ENCODE results near the gene ZNF717. TPM values are rescaled to one million over a fixed set of nuclear protein-coding genes. Genes with fewer than 3 reads are reported as not detected.
"Not testable (repeated sequence)": the region's sequence is repeated elsewhere in the genome, so short reads cannot be mapped to it uniquely, and the experiment has no call there.

The ZNF717 gene
- 4.4 and 7.4 TPM in 2 replicates for total RNA-seq (2014; rRNA removed; shearing (Covaris generic))

DNA sequence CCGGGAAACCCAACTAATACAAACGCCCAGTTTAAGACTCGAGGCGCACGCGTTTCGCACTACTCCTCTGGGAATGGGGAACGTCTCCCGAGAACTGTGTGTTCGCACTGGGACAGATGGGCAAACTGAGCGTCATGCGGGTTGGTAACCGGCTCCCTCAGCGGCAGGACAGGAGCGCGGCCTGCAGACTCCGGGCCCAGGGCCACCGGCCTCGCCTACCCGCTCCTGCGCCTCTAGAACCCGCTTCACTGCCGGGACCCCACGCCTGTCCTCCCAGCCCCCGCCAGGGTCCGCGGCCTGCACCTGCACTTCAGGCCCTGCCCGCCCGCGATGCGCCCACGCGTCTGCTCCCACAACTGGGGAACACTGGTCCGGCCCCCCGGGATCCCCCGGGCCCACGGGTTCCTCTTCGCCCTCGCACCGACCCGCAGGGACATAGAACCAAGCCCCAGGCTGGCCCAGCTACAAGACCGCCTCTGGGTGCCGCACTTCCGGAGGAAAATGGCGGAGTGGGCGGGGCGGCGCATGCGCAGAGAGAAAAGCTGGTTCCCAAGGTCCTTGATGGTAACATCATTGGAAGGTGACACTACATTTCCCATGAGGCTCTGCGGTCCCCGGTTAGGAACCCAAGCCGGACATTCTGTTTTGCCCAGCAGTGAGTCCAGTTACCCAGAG is at the start of gene ZNF717:
TSS of gene ZNF717 (minus strand) at position 469 of the 675 bp plus-strand sequence. CDS start 2,187 bp downstream, outside the sequence.
- DNase-seq (ENCODE audit: low spot score) = peak; percentile 68

DNA sequence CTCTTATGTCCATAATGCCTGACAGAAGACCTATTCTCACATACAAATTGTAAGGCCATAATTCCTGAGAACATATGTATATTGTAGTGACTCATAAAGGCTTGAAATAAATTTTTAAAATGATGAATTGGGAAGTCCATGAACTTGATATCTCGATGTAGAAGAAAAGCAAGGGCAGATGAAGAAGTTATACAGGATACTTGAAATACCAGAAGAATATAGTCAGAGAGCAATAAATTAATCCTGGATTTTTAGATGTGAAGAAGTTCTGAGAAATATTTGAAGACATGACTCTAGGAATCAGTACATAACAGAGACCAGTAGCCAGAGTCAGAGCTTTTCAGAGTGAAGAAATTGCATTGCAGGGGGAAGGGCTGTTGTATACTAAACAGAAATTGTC is 45.7 kb upstream of the ZNF717 start:
- not testable (repeated sequence) for DNase-seq (ENCODE audit: low spot score)

DNA sequence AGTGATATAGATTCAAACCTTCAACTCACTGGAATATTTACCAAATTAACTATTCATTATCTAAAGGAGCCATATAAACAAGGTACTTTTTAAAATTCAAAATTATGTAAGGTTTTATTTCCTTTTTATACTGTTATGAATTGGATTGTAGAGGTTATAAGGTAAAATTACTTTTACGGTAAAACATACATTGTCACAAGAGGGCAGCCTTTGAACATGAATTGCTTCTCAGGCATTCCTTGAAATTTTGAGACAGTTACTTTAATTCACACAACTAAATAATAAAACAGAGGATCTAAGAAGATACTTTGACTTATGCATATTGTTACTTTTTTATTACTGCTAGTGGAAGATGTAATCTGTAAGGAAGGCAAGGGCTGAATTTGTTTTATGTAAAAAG is 32.7 kb upstream of the ZNF717 start:
- DNase-seq (ENCODE audit: low spot score) = not testable (repeated sequence)

DNA sequence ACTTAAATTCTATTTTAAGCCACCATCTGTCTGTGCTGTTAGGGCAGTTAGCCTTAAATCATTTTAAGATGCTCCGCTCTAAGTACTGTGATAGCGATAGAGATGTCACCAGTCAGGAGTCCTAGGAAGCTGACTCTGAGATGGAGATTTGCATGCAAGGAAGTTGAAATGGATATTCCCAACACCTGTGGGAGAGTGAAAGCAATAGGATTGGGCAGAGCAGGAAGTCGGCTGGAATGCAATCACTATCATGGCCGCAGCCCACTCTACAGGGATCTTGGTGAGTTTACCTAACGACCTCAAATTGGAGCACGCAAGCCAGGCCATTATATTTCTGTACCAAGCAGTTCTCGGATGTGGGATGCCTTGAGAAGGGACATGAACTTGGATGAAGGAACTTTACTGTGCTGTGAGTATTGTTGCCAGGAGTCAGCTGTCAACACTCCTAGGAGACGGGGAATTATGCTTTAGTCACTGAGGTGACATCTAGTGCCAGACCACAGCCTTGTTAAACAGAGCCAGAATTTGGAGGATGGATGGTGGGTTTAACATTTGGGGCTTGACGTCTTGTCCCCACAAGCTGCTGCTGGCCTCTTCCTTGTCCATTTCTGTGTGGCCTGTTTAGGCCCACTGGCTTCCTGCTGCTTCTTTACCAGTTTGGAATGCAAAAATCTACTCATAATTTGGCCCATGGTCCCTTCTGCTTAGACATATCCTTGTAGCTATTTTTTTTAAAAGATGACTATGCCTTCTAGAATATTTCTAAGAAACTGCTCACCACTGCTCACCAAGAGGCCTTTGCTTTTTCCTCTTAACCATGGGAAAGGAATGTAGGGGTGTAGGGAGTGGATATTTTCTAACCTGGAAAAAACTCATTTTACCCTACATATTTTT is 31.2 kb upstream of the ZNF717 start:
- not testable (repeated sequence) for DNase-seq (ENCODE audit: low spot score)

DNA sequence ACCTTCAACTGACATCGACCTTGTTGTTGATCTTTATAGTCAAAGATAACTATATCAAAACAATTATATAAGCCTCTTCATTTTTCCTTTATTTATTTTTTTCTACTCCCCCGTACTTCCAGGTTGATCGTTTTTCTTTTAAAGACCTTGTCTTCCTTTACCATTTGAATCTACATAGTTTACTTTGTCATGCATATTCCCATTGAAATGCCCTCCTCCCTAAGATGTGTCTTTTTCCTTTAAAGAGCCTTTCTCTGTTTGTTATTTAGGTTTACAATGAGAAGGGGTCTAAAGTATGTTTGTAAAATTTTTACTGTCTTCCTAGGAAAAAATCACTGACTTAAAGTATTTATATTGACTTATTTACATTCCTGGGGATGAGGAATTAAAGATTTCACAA is 29.4 kb upstream of the ZNF717 start:
- DNase-seq (ENCODE audit: low spot score) = no peak

DNA sequence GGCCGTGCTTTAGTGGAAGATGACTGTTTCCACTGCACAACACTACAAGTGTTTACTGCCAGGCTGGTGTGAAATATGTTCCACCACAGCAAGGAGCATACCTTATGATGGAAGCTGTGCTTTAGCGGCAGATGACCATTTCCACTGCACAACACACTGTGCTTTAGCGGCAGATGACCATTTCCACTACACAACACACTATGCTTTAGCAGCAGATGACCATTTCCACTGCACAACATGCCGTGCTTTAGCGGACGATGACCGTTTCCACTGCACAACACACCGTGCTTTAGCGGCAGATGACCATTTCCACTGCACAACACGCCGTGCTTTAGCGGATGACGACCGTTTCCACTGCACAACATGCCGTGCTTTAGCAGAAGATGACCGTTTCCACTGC is 2.8 kb downstream of the ZNF717 start:
- no peak for DNase-seq (ENCODE audit: low spot score)

DNA sequence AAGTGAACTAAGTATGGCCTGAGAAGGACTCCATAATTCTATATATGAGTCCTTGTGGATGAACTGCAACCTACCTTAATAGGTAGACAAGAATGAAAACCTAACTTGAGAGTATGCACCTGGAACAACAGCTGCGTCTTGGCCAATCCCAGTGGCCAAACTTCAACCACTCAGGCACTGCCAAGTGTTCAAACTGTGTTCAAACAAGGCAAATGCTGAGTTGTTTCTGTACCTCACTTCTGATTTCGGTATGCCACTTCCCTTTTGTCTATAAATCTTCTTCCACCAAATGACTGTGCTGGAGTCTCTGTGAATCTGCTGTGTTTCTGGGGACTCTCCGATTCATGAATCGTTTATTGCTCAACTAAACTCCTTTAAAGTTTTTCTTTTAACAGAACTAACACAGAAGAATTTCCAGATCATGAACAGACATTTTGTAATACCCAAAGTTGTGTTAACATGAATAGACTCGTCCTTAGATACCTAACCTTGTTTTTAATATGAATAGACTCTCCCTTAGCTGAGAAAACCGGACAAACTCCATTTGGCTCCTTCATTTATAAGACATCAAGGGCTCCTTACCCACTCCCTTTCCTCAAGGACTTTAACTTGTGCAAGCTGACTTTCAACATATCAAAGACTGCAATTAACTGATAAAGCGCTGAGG is 4.1 kb downstream of the ZNF717 start:
- no peak for DNase-seq (ENCODE audit: low spot score)

DNA sequence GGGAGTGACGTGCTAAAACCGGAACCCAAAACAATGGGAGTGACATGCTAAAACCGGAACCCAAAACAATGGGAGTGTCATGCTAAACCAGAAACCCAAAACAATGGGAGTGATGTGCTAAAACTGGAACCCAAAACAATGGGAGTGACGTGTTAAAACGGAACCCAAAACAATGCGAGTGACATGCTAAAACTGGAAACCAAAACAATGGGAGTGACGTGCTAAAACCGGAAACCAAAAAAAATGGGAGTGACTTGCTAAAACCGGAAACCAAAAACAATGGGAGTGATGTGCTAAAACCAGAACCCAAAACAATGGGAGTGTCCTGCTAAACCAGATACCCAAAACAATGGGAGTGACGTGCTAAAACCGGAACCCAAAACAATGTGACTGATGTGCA is 7.6 kb downstream of the ZNF717 start:
- DNase-seq (ENCODE audit: low spot score) = not testable (repeated sequence)

DNA sequence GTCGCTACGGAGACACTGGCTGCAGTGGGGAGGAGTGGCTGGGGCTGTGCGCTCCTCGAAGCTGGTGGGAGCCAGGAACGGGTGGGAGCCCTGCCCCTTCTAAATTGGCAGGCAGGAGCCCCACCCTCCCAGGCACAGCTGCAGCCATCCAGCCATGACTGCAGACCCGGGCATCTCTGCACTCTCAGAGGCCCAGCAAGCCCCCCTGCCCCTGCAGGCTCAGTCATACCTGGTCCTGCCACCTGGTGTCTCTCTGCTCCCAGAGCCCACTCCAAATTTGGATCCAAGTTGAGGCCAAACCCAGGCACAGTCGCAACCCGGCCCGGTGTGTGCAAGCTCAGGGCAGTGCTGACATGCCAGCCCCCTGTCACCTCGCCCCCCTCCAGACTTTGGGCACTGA is 13.7 kb downstream of the ZNF717 start:
- DNase-seq (ENCODE audit: low spot score) = not testable (repeated sequence)

DNA sequence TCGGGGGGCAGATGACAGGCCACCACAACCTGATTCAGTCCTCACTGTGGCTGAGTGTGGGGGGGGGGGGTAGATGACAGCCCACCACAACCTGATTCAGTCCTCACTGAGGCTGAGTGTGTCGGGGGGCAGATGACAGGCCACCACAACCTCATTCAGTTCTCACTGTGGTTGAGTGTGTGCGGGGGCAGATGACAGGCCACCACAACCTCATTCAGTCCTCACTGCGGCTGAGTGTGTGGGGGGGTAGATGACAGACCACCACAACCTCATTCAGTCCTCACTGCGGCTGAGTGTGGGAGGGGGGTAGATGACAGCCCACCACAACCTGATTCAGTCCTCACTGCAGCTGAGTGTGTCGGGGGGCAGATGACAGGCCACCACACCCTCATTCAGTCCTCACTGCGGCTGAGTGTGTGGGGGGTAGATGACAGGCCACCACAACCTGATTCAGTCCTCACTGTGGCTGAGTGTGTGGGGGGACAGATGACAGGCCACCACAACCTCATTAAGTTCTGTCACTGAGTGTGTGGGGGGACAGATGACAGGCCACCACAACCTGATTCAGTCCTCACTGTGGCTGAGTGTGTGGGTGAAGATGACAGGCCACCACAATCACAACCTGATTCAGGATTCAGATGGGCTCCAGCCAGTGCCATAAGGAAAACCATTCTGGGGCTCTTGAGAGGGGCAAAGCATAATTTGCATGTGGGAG is 16.9 kb downstream of the ZNF717 start:
- no peak for DNase-seq (ENCODE audit: low spot score)

DNA sequence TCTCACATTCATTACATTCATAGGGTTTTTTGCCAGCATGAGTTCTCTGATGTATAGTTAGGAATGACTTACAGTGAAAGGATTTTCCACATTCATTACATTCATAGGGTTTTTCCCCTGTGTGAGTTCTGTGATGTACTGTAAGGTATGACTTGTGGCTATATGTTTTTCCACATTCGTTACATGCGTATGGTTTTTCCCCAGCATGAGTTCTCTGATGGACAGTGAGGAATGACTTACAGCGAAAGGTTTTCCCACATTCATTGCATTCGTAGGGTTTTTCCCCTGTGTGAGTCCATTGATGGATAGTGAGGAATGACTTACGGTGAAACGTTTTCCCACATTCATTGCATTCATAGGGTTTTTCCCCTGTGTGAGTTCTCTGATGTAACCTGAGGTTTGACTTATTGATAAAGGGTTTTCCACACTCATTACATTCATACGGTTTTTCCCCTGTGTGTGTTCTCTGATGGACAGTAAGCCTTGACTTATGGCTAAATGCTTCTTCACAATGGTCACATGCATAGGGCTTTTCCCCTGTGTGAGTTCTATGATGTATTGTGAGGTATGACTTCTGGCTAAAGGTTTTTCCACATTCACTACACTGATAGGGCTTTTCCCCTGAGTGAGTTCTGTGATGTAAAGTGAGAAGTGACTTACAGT is 47.4 kb downstream of the ZNF717 start:
- DNase-seq (ENCODE audit: low spot score) = no peak

DNA sequence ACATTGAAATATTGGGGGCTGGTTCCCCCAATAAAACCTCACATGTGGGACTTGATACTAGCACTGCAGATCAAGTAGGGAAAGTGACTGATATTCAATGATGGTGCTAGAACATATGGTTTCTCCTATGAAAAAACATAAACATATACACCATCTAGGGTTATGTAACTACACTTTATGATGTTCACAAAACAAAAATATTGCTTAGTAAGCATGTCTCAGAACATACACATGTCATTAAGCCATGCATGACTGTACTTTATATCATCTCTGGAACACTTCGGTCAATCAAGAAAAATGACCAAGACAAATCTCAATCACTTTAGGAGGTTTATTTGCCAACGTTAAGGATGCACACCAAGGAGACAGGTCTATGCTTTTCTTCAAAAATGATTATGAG is 57.4 kb downstream of the ZNF717 start:
- no peak for DNase-seq (ENCODE audit: low spot score)

DNA sequence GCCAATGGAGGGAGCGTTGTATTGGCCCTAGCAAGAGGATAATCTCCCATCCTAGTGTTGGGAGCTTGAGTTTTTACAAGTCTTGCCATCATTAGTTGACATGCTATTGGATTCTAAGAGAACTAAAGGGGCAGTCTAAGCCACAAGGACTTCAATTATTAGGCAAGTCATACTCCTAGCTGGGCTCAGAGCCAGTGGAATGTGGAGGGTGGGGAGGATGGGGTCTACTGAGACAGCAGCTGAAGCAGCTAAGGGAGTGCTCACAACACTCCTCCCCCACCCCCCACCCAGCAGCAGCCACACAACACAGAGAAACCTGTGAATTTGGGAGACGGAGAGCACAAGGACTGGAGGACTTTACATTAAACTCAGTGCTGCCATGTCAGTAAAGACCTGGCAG is 93.3 kb downstream of the ZNF717 start:
- no peak for DNase-seq (ENCODE audit: low spot score)

DNA sequence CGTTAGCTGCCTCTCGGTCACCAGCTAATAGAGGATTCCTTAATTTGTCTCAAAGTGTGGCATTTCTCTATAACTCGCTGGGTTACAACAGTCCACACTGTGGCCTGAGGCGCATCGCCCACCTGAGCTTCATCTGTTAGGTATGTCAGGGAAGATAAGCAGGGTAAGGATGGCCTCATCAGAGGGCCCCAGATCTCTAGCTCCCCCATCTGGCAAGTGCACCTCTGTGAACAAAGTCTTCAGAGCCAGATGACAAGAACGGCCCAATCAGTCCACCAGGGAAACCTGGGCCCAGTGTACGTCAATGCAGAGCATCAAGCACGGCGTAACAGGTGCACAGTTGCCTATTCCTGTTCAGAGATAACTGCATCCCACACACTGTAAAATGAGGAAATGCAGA is 98.0 kb downstream of the ZNF717 start:
- no peak for DNase-seq (ENCODE audit: low spot score)

Other genes with a start within 250 kb of the ZNF717 start
- not detected in 2 replicates for gene FRG2C, start 121.2 kb downstream of the ZNF717 start, total RNA-seq (2014; rRNA removed; shearing (Covaris generic))